Measurements from ENCODE around the gene DENND5A.
"Not testable (repeated sequence)": the region's sequence is repeated elsewhere in the genome, so short reads cannot be mapped to it uniquely, and the experiment has no call there.

The DENND5A gene

GRCh38 chr11:9137293-9138132 is 127.6 kb downstream of the DENND5A start:
- DNase-seq (ENCODE audit: low read depth in 2 of 2): peak; percentile 26 to 32

- DNase-seq (ENCODE audit: low read depth in 2 of 2): no peak
These were observed 128.4 kb downstream of the DENND5A start for GRCh38 chr11:9136741-9137140.

GRCh38 chr11:9133956-9134355 is 131.2 kb downstream of the DENND5A start:
- no peak for DNase-seq (ENCODE audit: low read depth in 2 of 2)

- no peak for DNase-seq (ENCODE audit: low read depth in 2 of 2)
These were observed 132.8 kb downstream of the DENND5A start for GRCh38 chr11:9132203-9132878.

GRCh38 chr11:9130297-9130696 is 134.9 kb downstream of the DENND5A start:
- DNase-seq (ENCODE audit: low read depth in 2 of 2): no peak

GRCh38 chr11:9126636-9127035 is 138.5 kb downstream of the DENND5A start:
- DNase-seq (ENCODE audit: low read depth in 2 of 2): no peak

GRCh38 chr11:9125185-9125886 is 139.8 kb downstream of the DENND5A start:
- DNase-seq (ENCODE audit: low read depth in 2 of 2): no peak

GRCh38 chr11:9123595-9124304 is 141.4 kb downstream of the DENND5A start:
- no peak for DNase-seq (ENCODE audit: low read depth in 2 of 2)

- no peak for DNase-seq (ENCODE audit: low read depth in 2 of 2)
These were observed 143.7 kb downstream of the DENND5A start for GRCh38 chr11:9121469-9121796.

- no peak for DNase-seq (ENCODE audit: low read depth in 2 of 2)
These were observed 144.3 kb downstream of the DENND5A start for GRCh38 chr11:9120664-9121468.

GRCh38 chr11:9118277-9118676 is 146.9 kb downstream of the DENND5A start:
- DNase-seq (ENCODE audit: low read depth in 2 of 2): no peak

- DNase-seq (ENCODE audit: low read depth in 2 of 2): no peak
These were observed 153.1 kb downstream of the DENND5A start for GRCh38 chr11:9112075-9112474.

GRCh38 chr11:9109858-9110731 is 155.1 kb downstream of the DENND5A start:
- no peak for DNase-seq (ENCODE audit: low read depth in 2 of 2)

GRCh38 chr11:9104580-9104979 is 160.6 kb downstream of the DENND5A start:
- DNase-seq (ENCODE audit: low read depth in 2 of 2): no peak

- no peak for DNase-seq (ENCODE audit: low read depth in 2 of 2)
These were observed 161.4 kb downstream of the DENND5A start for GRCh38 chr11:9103542-9104276.

- DNase-seq (ENCODE audit: low read depth in 2 of 2): no peak
These were observed 165.5 kb downstream of the DENND5A start for GRCh38 chr11:9099617-9100016.

- not testable (repeated sequence) for DNase-seq (ENCODE audit: low read depth in 2 of 2)
These were observed 166.7 kb downstream of the DENND5A start for GRCh38 chr11:9098455-9098854.

- not testable (repeated sequence) for DNase-seq (ENCODE audit: low read depth in 2 of 2)
These were observed 167.8 kb downstream of the DENND5A start for GRCh38 chr11:9097186-9097943.

- no peak for DNase-seq (ENCODE audit: low read depth in 2 of 2)
These were observed 168.7 kb downstream of the DENND5A start for GRCh38 chr11:9096427-9096826.
